ENCODE data around the gene ESF1. TPM values are rescaled to one million over a fixed set of nuclear protein-coding genes. Genes with fewer than 3 reads are reported as not detected.

ESF1 gene
- total RNA-seq, 2 experiments from 2014 or later, result 26.8 to 29.2 TPM

GRCh38 chr20:13736436-13737191, 48.1 kb downstream of the ESF1 start:
- DNase-seq, result no peak
- Mint-ChIP-seq H3K4me1 (peaks cover 1% of the 10 kb centered on the region), H3K4me3 (no peak overlapping the region), H3K27me3 (no peaks in the 10 kb centered on the region), H3K36me3 (peaks cover 64% of the 10 kb centered on the region), H3K27ac (no peak overlapping the region), H3K9me3 (peaks cover 13% of the 10 kb centered on the region)

- Mint-ChIP-seq H3K27ac (no peak overlapping the region), H3K27me3 (no peaks in the 10 kb centered on the region), H3K4me1 (peaks cover 1% of the 10 kb centered on the region), H3K36me3 (peaks cover 59% of the 10 kb centered on the region), H3K4me3 (no peak overlapping the region), H3K9me3 (peaks cover 7% of the 10 kb centered on the region)
- no peak for DNase-seq
Observed at GRCh38 chr20:13735826-13736225, 48.9 kb downstream of the ESF1 start.

GRCh38 chr20:13723011-13723410, 61.7 kb downstream of the ESF1 start:
- Mint-ChIP-seq H3K36me3 (peaks cover 16% of the 10 kb centered on the region), H3K4me3 (no peak overlapping the region), H3K27me3 (no peaks in the 10 kb centered on the region), H3K9me3 (no peaks in the 10 kb centered on the region), H3K4me1 (no peaks in the 10 kb centered on the region), H3K27ac (no peak overlapping the region)
- no peak for DNase-seq

- Mint-ChIP-seq H3K9me3 (no peaks in the 10 kb centered on the region), H3K27me3 (no peaks in the 10 kb centered on the region), H3K27ac (no peak overlapping the region), H3K4me1 (no peaks in the 10 kb centered on the region), H3K36me3 (peaks cover 44% of the 10 kb centered on the region), H3K4me3 (no peak overlapping the region)
- no peak for DNase-seq
Observed at GRCh38 chr20:13718171-13718570, 66.5 kb downstream of the ESF1 start.

- Mint-ChIP-seq H3K9me3 (peaks cover 1% of the 10 kb centered on the region), H3K27ac (no peak overlapping the region), H3K27me3 (no peaks in the 10 kb centered on the region), H3K4me3 (no peak overlapping the region), H3K36me3 (peaks cover 49% of the 10 kb centered on the region), H3K4me1 (no peaks in the 10 kb centered on the region)
- DNase-seq, result no peak
Observed at GRCh38 chr20:13717631-13718044, 67.1 kb downstream of the ESF1 start.

- no peak for DNase-seq
- H3K36me3 Mint-ChIP-seq, result peaks cover 68% of the 10 kb centered on the region
- H3K27ac Mint-ChIP-seq, result no peak overlapping the region
- peaks cover 6% of the 10 kb centered on the region for H3K9me3 Mint-ChIP-seq
- no peak overlapping the region for H3K4me3 Mint-ChIP-seq
- no peaks in the 10 kb centered on the region for H3K27me3 Mint-ChIP-seq
- H3K4me1 Mint-ChIP-seq, result no peaks in the 10 kb centered on the region
Observed at GRCh38 chr20:13715171-13715570, 69.5 kb downstream of the ESF1 start.

GRCh38 chr20:13708234-13708633, 76.5 kb downstream of the ESF1 start:
- H3K36me3 Mint-ChIP-seq, result peaks cover 27% of the 10 kb centered on the region
- no peaks in the 10 kb centered on the region for H3K27me3 Mint-ChIP-seq

GRCh38 chr20:13703265-13703664, 81.5 kb downstream of the ESF1 start:
- H3K4me1 Mint-ChIP-seq, result no peaks in the 10 kb centered on the region
- H3K4me3 Mint-ChIP-seq, result no peak overlapping the region
- H3K27ac Mint-ChIP-seq, result no peak overlapping the region
- peaks cover 2% of the 10 kb centered on the region for H3K9me3 Mint-ChIP-seq
- no peaks in the 10 kb centered on the region for H3K27me3 Mint-ChIP-seq
- H3K36me3 Mint-ChIP-seq, result no peaks in the 10 kb centered on the region
- DNase-seq, result no peak

More at GRCh38 chr20:13708234-13708633, 76.5 kb downstream of the ESF1 start:
- no peaks in the 10 kb centered on the region for H3K4me1 Mint-ChIP-seq
- H3K9me3 Mint-ChIP-seq, result peaks cover 8% of the 10 kb centered on the region
- DNase-seq, result no peak
- H3K4me3 Mint-ChIP-seq, result no peak overlapping the region
- H3K27ac Mint-ChIP-seq, result no peak overlapping the region

GRCh38 chr20:13701486-13701885, 83.2 kb downstream of the ESF1 start:
- H3K4me3 Mint-ChIP-seq, result no peak overlapping the region
- no peaks in the 10 kb centered on the region for H3K27me3 Mint-ChIP-seq
- no peaks in the 10 kb centered on the region for H3K4me1 Mint-ChIP-seq
- no peak overlapping the region for H3K27ac Mint-ChIP-seq
- no peaks in the 10 kb centered on the region for H3K36me3 Mint-ChIP-seq
- H3K9me3 Mint-ChIP-seq, result no peaks in the 10 kb centered on the region
- DNase-seq, result no peak

- Mint-ChIP-seq H3K4me3 (no peak overlapping the region), H3K36me3 (no peaks in the 10 kb centered on the region), H3K27me3 (no peaks in the 10 kb centered on the region), H3K27ac (no peak overlapping the region), H3K4me1 (no peaks in the 10 kb centered on the region), H3K9me3 (no peaks in the 10 kb centered on the region)
- no peak for DNase-seq
Observed at GRCh38 chr20:13700761-13701160, 84.0 kb downstream of the ESF1 start.

GRCh38 chr20:13694420-13695150, 90.1 kb downstream of the ESF1 start:
- no peaks in the 10 kb centered on the region for H3K9me3 Mint-ChIP-seq
- peaks cover 5% of the 10 kb centered on the region for H3K27me3 Mint-ChIP-seq
- no peak for DNase-seq
- H3K4me1 Mint-ChIP-seq, result no peaks in the 10 kb centered on the region
- no peak overlapping the region for H3K27ac Mint-ChIP-seq
- H3K4me3 Mint-ChIP-seq, result no peak overlapping the region
- no peaks in the 10 kb centered on the region for H3K36me3 Mint-ChIP-seq

GRCh38 chr20:13692802-13693736, 91.7 kb downstream of the ESF1 start:
- no peaks in the 10 kb centered on the region for H3K9me3 Mint-ChIP-seq
- no peak overlapping the region for H3K27ac Mint-ChIP-seq
- no peaks in the 10 kb centered on the region for H3K36me3 Mint-ChIP-seq
- H3K4me3 Mint-ChIP-seq, result no peak overlapping the region
- H3K27me3 Mint-ChIP-seq, result peaks cover 5% of the 10 kb centered on the region
- H3K4me1 Mint-ChIP-seq, result no peaks in the 10 kb centered on the region
- DNase-seq, result no peak

- Mint-ChIP-seq H3K27ac (no peak overlapping the region), H3K36me3 (no peaks in the 10 kb centered on the region), H3K4me1 (no peaks in the 10 kb centered on the region), H3K4me3 (no peak overlapping the region), H3K9me3 (no peaks in the 10 kb centered on the region), H3K27me3 (peaks cover 13% of the 10 kb centered on the region)
- no peak for DNase-seq
Observed at GRCh38 chr20:13690943-13691342, 93.8 kb downstream of the ESF1 start.

GRCh38 chr20:13687815-13688214, 96.9 kb downstream of the ESF1 start:
- Mint-ChIP-seq H3K4me1 (peaks cover 4% of the 10 kb centered on the region), H3K4me3 (no peak overlapping the region), H3K9me3 (no peaks in the 10 kb centered on the region), H3K27me3 (peaks cover 29% of the 10 kb centered on the region), H3K27ac (no peak overlapping the region), H3K36me3 (no peaks in the 10 kb centered on the region)
- no peak for DNase-seq

GRCh38 chr20:13685623-13686022, 99.1 kb downstream of the ESF1 start:
- Mint-ChIP-seq H3K4me3 (no peak overlapping the region), H3K27ac (no peak overlapping the region), H3K9me3 (no peaks in the 10 kb centered on the region), H3K36me3 (no peaks in the 10 kb centered on the region), H3K4me1 (peaks cover 4% of the 10 kb centered on the region), H3K27me3 (peaks cover 29% of the 10 kb centered on the region)
- DNase-seq, result no peak

Measured in activated naive CD8-positive, alpha-beta T cell treated with anti-CD3 and anti-CD28 coated beads for 36 hours (primary cell).